Measurements from ENCODE around the gene CYP27C1.

The CYP27C1 gene

GRCh38 chr2:127143841-127144782, 76.0 kb downstream of the CYP27C1 start:
- peak; percentile 18; the same call in 1 of the 2 replicates for TF ChIP-seq CTCF (conservative IDR thresholded peaks at IDR 0.05)
- H3K27ac ChIP-seq, result peak overlapping the region; percentile 76

GRCh38 chr2:127142663-127143630, 77.2 kb downstream of the CYP27C1 start:
- peak overlapping the region; percentile 76 for H3K27ac ChIP-seq
- TF ChIP-seq CTCF (conservative IDR thresholded peaks at IDR 0.05), result no peak

GRCh38 chr2:127140538-127140937, 79.6 kb downstream of the CYP27C1 start:
- no peak for TF ChIP-seq CTCF (conservative IDR thresholded peaks at IDR 0.05)
- H3K27ac ChIP-seq, result no peak overlapping the region

- no peak for TF ChIP-seq CTCF (conservative IDR thresholded peaks at IDR 0.05)
Observed at GRCh38 chr2:127139766-127140165, 80.3 kb downstream of the CYP27C1 start.

GRCh38 chr2:127138281-127138680, 81.8 kb downstream of the CYP27C1 start:
- TF ChIP-seq CTCF (conservative IDR thresholded peaks at IDR 0.05), result no peak
- H3K27ac ChIP-seq, result no peak overlapping the region

More at GRCh38 chr2:127139766-127140165, 80.3 kb downstream of the CYP27C1 start:
- no peak overlapping the region for H3K27ac ChIP-seq

- no peak overlapping the region for H3K27ac ChIP-seq
- TF ChIP-seq CTCF (conservative IDR thresholded peaks at IDR 0.05), result no peak
Observed at GRCh38 chr2:127137741-127138140, 82.4 kb downstream of the CYP27C1 start.

GRCh38 chr2:127137225-127137624, 82.9 kb downstream of the CYP27C1 start:
- no peak overlapping the region for H3K27ac ChIP-seq

More at GRCh38 chr2:127137225-127137624, 82.9 kb downstream of the CYP27C1 start:
- no peak for TF ChIP-seq CTCF (conservative IDR thresholded peaks at IDR 0.05)

Measured in VCaP (cell line).